GM23248 (cell line): ENCODE measurements around the gene EPHA2.

Experiments
- EZH2 ChIP-seq: fragments of 200-600 bp; sonication (generic); IDR thresholded peaks from 2 replicates; pipeline ENCODE4 v1.6.1; 2018; ENCODE audit warnings: antibody characterized with exemption, mild to moderate bottlenecking; ENCODE audit not compliant: insufficient read depth, poor library complexity, severe bottlenecking
- EZH2phosphoT487 ChIP-seq: fragments of 200-600 bp; sonication (generic); IDR thresholded peaks from 2 replicates; pipeline ENCODE4 v1.6.1; 2018; ENCODE audit warnings: antibody characterized with exemption, moderate library complexity, mild to moderate bottlenecking, low read depth; ENCODE audit not compliant: insufficient read depth

- no peak for TF ChIP-seq EZH2
- TF ChIP-seq EZH2phosphoT487 = no peak
Measured at GRCh38 chr1:16080422-16081150, 75.3 kb downstream of the EPHA2 start.
